ENCODE data around the gene TRIAP1.
"Not testable (repeated sequence)": the region's sequence is repeated elsewhere in the genome, so short reads cannot be mapped to it uniquely, and the experiment has no call there.

TRIAP1 gene

GRCh38 chr12:120468325-120468820 lies 22.2 kb upstream of the TRIAP1 start:
- DNase-seq = peak; percentile 57

- DNase-seq = no peak
Observed at GRCh38 chr12:120467439-120467838, 21.3 kb upstream of the TRIAP1 start.

- no peak for DNase-seq
Observed at GRCh38 chr12:120466560-120467315, 20.6 kb upstream of the TRIAP1 start.

- no peak for DNase-seq
Observed at GRCh38 chr12:120465756-120466155, 19.6 kb upstream of the TRIAP1 start.

- no peak for DNase-seq
Observed at GRCh38 chr12:120463712-120464111, 17.5 kb upstream of the TRIAP1 start.

GRCh38 chr12:120462099-120462640 lies 16.0 kb upstream of the TRIAP1 start:
- DNase-seq = no peak

- DNase-seq = no peak
Observed at GRCh38 chr12:120460157-120460556, 14.0 kb upstream of the TRIAP1 start.

- no peak for DNase-seq
Observed at GRCh38 chr12:120457133-120457532, 10.9 kb upstream of the TRIAP1 start.

DNA sequence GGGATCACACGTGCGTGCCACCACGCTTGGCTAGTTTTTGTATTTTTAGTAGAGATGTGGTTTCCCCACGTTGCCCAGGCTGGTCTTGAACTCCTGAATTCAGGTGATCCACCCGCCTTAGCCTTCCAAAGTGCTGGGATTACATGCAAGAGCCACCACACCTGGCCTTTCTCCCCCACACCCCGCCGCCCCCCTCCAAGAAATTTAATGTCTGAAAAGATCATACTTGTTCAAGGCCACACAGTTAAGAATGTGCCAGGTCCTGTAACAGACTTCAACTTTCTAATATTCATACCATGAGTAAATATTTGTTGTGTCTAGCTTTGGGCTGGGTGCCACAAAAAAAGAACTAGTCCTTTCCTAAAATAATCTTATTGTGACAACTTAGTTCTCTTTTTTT lies 9.1 kb upstream of the TRIAP1 start:
- no peak for DNase-seq

- no peak for DNase-seq
Observed at GRCh38 chr12:120453977-120454376, 7.8 kb upstream of the TRIAP1 start.

GRCh38 chr12:120453060-120453750 lies 7.0 kb upstream of the TRIAP1 start:
- no peak for DNase-seq

- DNase-seq = not testable (repeated sequence)
Observed at GRCh38 chr12:120452524-120452923, 6.3 kb upstream of the TRIAP1 start.

- no peak for DNase-seq
Observed at GRCh38 chr12:120447992-120448391, 1.8 kb upstream of the TRIAP1 start.

GRCh38 chr12:120446844-120447178 lies 627 bp upstream of the TRIAP1 start:
- DNase-seq = not testable (repeated sequence)

DNA sequence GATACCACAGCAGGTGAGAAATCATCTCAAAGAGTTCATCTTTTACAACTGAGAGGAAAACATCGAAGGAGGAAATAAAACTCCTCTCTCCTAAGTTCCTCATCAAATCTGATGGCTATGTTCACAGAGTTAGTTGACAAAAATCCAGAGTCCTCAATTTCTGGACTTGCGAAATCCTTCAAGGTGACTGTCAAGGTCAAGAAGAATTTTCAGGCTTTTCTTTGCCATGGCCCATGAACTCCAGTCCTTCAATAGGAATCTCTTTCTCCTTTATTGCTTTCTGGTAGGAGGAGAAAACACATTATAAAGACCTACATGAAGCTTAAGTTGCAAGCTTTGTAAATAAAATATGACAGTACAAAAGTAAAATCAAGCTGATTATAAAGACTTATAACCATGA lies 1.5 kb downstream of the TRIAP1 start:
- DNase-seq = no peak

DNA sequence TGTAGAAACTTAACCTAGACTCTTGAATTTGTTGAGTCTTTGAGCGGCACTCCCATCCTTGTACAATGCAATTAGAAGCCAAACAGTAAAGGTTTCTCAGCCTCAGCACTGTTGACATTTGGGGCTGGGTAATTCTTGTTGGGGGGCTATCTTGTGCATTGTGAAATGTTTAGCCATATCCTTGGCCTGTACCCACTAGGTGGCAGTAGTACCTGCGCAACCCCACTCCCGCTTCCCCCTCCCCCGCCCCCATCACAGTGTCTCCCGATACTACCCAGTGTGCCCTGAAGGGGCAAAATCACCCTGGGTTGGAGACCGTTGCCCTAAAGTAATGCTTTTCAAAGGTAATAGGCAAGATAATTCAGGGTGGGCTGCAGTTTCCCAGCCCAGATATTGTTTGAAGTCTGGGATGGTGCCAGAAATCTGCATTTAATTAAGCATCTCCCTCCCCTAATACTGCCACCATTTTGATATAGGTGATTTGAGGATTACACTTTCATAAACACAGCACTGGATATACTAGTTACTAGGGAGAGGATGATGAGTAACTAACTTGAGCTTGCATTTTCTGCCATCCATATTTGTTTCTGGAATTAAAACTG lies 6.4 kb downstream of the TRIAP1 start:
- peak; percentile 57 for DNase-seq

GRCh38 chr12:120438495-120439198 lies 7.5 kb downstream of the TRIAP1 start:
- no peak for DNase-seq

DNA sequence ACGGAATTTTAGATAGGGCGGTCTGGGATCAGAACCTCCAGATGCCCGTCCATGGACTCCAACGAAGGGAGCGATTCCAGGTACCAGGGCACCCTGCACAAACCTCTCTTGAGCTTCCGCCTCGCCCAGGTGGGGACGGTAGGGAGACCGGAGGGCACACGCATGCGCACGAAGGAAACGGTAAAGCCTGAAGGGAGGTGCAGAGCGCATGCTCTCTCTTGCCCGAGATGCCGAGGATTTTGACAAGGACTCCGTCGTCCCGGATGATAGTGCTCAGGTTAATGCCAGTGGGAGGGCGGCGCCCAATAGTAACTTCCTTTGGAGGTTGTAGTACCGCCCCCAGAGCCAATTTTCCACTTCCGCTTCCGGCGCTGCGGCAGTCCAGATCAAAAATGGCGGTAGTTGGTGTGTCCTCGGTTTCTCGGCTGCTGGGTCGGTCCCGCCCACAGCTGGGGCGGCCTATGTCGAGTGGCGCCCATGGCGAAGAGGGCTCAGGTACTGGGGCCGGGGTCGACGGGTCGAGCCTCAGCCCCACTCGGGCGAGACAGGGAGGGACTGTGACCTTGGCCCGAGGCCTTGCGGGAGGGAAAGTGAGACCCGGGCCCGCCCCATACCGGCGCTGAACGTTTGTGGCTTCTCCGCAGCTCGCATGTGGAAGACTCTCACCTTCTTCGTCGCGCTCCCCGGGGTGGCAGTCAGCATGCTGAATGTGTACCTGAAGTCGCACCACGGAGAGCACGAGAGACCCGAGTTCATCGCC lies 8.3 kb downstream of the TRIAP1 start, which contains the start of gene COX6A1:
Gene COX6A1 (plus strand): TSS at position 379 of the 760 bp plus-strand sequence. CDS start 14 bp downstream, at position 393.
- DNase-seq = peak; percentile 93

GRCh38 chr12:120432772-120433525 lies 13.2 kb downstream of the TRIAP1 start:
- DNase-seq = no peak

- DNase-seq = no peak
Observed at GRCh38 chr12:120429368-120429767, 16.8 kb downstream of the TRIAP1 start.

GRCh38 chr12:120428597-120429229 lies 17.5 kb downstream of the TRIAP1 start:
- DNase-seq = no peak
